ENCODE results near the gene CCSER2.
A peak's percentile ranks its signal among the peaks of the same experiment; 100 is the strongest.

Gene CCSER2

DNA sequence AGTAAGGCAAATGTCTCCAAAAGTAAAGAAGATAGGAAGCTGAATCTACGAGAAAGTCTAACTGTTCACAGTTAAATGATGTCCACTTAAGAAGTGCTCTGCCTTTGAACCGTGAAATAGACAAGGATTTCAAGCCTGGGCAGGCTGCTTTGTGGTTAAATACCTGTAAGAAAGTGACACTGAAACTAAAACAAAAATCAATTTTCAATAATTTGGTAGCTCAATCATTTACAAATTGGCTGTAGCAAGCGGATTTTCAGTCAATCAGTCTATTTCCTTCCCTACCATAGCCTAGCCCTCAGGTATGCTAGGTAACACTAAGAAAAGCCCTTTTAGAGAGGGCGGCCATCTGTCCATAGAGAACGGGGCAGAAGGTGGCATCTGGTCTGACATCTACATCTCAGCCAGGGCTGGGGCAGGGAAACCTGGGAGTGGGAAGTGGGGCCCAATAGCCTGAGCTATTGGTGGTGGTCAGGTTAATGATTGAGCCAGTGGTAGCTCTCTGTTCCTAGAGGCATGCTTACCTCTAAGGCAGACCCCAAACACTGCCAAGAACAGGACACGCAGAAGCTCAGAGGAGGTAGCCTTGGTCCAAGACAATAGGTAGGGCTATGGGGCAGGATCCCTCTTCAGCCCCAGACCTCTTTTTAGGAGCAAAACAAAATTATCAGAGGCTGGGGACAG, 223.2 kb downstream of the CCSER2 start:
- DNase-seq: no peak

DNA sequence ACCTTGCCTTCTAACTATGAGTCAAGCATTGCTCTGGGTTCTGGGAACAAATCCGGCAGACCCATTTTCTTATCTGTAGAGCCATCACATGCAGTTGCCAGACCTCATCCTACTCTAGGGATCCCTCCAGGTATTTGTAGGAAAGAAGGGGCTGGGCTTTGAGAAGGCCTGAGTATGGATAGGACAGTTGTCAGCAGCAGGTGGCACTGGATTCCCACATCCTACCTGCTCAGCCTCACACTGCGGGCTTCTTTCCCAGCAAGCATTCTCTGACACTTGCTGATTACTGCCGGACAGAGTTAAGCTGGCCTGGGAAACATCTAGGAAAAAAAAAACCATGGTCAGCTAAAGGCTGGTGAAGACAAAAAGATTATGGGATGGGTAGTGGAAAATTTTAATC, 224.1 kb downstream of the CCSER2 start:
- no peak for DNase-seq

DNA sequence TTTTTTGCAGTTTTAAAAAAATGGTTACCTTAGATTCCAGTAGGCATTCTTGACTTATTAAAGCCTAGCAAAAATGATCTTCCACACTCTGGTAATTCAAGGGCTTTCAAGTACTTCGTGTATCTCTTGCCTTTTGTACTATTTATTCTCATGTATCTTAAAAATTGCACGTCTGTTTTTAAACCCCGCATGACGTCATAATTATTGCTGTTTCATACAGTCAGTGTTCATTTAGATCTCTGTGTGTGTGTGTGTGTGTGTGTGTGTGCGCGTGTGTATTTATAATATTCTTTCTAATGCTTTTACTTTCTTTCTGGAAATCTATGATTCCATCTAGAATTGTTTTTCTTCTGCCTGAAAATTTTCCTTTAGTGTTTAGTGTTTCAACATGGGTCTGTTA, 234.2 kb downstream of the CCSER2 start:
- DNase-seq: no peak

DNA sequence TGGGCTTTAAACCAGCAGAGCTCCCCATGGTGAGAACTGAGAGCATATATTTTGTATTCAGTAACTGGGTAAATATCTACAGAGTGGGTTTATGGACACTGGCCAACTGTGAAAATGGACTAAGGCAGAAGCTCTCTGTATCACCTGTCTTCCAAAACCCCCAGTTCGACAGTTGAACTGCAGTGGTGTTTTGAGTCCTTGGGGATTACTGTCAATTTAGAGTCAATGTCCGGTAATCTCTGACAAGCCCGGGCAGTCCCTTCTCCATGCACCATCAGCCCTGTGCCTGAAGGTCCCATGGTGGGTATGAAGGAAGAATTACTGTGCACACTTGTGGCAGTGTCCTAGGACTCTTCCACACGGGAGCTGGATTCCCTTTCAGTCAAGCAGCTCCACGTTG, 235.0 kb downstream of the CCSER2 start:
- peak; percentile 64 to 84 for DNase-seq

DNA sequence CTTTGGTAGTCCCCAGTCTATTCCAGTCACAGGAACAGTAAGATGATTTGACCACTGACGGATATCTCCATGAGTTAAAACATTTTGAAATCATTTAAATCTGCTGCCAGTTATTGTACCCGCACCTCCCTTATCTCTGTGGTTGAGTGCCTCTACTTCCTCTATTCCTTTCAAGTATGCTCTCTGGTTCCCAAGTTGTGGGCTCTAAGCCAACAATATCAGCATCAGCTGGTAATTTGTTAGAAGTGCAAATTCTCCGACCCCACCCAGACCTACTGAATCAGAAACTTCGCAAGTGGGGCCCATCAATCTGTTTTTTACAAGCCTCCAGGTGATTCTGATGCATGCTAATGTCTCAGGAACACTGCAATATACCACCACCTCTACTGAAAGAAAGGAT, 235.5 kb downstream of the CCSER2 start:
- DNase-seq: no peak

DNA sequence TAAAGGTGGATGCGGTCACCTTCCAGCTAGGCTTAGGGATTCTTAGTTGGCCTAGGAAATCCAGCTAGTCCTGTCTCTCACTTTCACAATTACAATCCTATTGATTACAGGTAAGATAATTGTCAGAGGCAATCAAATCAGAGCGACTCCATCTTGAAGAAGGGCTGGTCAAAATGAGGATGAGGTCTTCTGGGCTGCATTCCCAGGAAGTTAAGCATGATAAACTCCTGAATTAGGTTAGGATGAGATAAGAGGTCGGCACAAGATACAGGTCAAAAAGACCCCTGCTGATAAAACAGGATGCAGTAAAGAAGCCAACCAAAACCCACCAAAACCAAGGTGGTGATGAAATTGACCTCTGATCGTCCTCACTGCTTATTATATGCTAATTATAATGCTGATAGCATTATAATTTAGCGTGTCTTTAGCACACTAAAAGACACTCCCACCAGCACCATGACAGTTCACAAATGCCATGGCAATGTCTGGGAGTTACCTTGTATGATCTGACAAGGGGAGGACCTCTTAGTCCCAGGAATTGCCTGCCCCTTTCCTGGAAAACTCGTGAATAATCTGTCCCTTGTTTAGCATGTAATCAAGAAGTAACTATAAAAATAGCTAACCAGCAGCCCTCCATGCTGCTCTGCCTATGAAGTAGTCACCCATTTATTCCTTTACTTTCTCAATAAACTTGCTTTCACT, 237.6 kb downstream of the CCSER2 start:
- no peak for DNase-seq

DNA sequence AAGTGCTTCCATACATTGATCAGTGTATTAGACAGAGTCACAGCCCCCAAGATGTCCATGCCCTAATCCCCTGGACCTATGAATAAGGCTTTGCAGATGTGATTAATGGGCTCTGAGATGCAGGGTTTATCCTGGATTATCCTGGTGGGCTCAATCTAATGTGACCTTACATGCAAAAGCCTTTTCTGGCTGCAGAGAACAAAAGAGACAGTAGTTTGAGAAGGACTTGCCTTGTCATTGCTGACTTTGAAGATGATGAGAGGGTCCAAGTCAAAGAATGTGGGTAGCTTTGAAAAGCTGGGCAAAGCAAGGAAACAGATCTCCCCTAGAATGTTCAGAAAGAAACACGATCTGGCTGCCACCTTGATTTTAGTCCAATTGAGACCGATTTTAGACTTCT, 238.7 kb downstream of the CCSER2 start:
- no peak for DNase-seq

All from NCI-H2081 (cell line).